HG03571 (cell line): ENCODE measurements around the gene VAMP8.
"Not testable (repeated sequence)": the region's sequence is repeated elsewhere in the genome, so short reads cannot be mapped to it uniquely, and the experiment has no call there.

ENCODE experiments used
- ATAC-seq: cut with Tn5 transposase; IDR thresholded peaks from one replicate; pipeline ENCODE4 v1.9.1; 2021; ENCODE audit not compliant: unreplicated experiment

Gene VAMP8

GRCh38 chr2:85547089-85547858 is 30.1 kb upstream of the VAMP8 start:
- ATAC-seq = no peak

GRCh38 chr2:85547859-85548607 is 29.4 kb upstream of the VAMP8 start:
- ATAC-seq = no peak

DNA sequence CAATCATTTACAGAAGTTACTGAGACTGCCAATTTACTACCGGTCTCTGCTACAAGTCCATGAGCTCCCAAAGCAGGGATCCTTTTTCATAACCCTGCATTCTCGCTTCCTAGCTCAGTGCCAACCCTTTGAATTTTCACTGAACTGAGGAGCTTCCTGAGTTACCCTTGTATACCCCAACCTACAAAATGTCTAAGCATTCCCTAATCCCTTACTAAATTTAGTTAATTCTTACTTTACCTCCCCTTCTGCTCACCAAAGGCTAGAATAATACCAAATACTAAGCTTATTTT is 28.8 kb upstream of the VAMP8 start:
- no peak for ATAC-seq

GRCh38 chr2:85549095-85549494 is 28.3 kb upstream of the VAMP8 start:
- ATAC-seq = no peak

DNA sequence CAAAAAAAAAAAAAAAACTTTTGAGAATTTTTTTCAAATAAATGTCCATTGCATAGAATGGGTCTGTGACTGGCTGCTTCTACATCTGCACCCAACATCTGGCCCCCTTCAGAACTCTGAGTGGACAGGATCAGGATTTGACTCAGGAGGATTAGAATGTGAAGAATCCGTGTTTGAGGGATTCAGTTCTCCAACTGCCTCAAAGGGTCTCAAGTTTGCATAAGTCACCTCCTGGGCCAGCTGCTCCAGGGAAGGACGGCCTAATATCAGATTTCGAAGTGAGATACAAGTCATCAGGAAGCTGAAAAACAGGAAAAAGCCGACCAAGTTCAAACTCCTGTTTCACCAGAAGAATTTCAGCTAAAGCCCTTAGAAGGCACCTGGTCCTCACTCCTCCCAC is 27.6 kb upstream of the VAMP8 start:
- no peak for ATAC-seq

DNA sequence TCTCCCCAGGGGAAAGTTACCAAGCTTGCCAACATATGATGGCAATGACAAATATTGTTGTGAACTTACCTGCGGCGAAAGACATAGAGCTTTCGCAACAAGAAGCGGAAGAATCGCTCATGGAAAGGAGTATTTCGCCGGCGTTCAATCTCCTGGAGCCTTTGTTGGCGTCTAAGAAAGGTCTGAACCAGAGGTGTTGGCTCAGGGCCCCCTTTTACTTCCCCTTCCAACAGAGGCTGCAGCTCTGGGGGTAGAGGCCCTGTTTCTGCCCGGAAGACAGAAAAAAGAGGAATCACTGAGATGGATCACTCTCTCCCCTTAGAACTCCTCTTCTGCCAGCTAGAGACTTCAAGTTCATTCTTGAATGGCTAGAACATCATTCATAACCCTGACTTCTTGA is 26.9 kb upstream of the VAMP8 start:
- ATAC-seq = no peak

GRCh38 chr2:85551698-85552678 is 25.4 kb upstream of the VAMP8 start:
- ATAC-seq = peak; percentile 67

GRCh38 chr2:85553184-85553583 is 24.2 kb upstream of the VAMP8 start:
- no peak for ATAC-seq

DNA sequence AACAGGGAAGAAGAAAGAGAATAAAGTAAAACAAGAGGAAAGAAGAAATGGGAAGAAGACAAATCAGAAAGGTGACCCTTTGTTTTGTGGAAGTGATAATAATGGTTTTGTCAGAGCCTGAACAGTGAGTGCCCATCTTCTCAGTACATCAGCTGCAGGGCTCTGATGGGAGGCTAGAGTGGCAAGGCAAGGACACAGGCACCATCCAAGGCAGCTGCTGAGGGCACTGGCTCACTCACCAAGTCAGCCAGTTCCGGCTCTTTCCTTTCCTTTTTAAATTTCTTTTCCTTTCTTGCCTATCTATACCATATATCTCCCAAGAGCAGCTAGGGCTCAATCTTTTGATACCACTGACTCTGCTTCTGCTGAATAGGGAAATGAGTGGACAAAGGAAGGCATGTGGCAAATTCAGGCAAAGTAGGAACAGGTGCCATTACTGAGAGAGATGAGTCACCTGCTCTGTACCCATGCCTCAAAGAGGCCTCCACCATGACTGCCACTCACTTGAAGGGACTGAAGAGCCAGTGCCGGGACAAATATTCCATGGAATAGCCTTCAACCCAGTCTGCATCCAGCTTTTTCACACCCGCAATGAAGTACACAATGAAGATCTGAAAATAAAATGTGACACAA is 22.3 kb upstream of the VAMP8 start:
- no peak for ATAC-seq

DNA sequence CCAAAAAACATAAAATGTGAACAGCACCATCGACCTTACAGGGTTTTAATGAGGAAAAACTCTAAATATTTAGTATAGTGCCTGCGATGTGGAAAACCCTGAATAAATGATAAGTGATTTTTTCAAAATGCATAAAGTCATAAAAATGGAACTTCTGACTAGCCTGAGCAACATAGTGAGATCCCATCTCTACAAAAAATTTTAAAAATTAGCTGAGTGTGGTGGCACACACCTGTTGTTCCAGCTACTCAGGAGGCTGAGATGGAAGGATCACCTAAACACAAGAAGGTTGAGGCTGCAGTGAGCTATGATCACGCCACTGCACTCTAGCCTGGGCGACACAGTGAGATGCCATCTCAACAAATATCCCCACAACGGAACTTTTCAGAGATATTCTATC is 20.3 kb upstream of the VAMP8 start:
- no peak for ATAC-seq

GRCh38 chr2:85558160-85558559 is 19.2 kb upstream of the VAMP8 start:
- ATAC-seq = no peak

GRCh38 chr2:85560403-85560726 is 17.0 kb upstream of the VAMP8 start:
- ATAC-seq = not testable (repeated sequence)

GRCh38 chr2:85560812-85561279 is 16.5 kb upstream of the VAMP8 start:
- ATAC-seq = peak; percentile 27

- ATAC-seq = peak; percentile 77
These were observed 15.8 kb upstream of the VAMP8 start, which contains the start of gene GGCX for GRCh38 chr2:85561280-85562212. TSS of gene GGCX (minus strand) at chr2:85561493. CDS start at chr2:85561428, 65 bp downstream.

DNA sequence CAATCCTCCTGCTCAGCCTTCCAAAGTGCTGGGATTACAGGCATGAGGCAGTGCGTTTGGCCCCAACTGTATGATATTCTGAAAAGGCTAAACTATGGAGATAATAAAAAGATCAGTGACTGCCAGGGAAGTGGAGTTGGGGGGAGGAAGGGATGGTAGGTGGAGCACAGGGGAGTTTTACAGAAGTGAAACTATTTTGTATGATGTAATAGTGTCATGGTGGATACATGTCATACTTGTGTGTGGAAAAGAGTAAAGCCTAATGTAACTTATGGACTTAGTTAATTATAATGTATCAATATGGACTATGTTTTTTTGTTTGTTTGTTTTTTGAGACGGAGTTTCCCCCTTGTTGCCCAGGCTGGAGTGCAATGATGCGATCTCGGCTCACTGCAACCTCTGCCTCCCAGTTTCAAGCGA is 13.2 kb upstream of the VAMP8 start:
- ATAC-seq = no peak

- ATAC-seq = no peak
These were observed 11.1 kb upstream of the VAMP8 start for GRCh38 chr2:85566265-85566664.

DNA sequence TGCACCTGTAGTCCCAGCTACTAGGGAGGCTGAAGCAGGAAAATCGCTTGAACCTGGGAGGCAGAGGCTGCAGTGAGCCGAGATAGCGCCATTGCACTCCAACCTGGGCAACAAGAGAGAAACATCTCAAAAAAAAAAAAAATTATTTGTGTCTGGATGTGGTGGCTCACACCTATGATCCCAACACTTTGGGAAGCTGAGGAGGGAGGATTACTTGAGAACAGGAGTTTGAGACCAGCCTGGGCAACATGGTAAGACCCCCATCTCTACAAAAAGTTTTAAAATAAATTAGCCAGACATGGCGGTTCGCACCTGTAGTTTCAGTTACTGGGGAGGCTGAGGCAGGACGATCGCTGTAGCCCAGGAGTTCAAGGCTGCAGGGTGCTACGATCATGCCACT is 1.6 kb upstream of the VAMP8 start:
- ATAC-seq = no peak

DNA sequence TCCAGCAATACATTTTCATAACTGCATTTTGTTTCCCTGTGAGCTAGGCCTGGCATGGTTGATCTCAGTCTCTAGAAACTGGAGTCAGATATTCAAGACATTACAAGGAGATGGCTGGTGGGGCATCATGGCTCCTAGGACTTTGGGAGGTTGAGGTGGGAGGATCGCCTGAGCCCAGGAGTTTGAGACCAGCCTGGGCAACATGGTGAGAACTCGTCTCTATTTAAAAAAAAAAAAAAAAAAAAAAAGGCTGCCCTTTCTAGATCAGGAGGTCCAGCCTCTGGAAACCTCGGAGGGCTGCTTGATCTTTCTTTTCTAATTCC is 362 bp upstream of the VAMP8 start:
- no peak for ATAC-seq

DNA sequence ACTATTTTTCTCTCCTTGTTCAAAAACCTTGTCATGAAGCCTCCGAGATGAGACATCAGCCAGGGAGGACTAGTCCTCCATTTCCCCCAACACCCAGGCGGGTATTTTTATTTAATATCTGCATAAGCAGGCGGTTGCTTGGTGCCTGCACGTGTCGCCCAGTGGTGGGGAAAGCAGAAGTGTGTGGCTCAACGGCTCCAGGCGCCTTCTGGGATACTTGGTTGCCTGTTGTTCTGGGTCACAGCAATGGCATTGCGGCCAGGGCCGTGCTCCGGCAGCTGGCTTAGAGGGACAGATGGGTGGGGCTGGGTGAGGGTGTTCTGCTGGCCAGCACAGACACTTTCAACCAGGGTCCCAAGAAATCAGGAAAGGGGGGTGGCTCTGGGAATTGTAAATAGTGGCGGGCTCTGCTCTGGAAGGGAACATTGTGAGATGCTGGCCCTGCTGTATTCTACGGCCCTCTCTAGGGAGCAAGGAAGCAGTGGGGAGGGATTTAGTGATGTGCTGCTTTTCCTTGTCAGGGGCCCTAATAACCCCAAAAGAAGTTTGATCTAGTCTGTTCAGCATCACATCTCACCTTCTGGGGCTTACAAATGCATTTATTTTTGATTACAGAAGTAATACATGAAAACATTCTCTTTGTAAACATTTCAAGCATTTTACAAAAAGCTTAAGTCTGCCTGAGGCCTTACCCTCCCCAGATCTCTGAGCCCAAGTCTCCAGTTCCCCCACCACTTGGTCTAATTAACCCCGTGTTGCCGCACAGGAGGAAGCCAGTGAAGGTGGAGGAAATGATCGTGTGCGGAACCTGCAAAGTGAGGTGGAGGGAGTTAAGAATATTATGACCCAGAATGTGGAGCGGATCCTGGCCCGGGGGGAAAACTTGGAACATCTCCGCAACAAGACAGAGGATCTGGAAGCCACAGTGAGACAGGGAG is 1.1 kb downstream of the VAMP8 start:
- peak; percentile 32 for ATAC-seq
